Activated CD4-positive, alpha-beta T cell treated with anti-CD3 and anti-CD28 coated beads, Interleukin-2, amount 10 ng/mL, durations not matched to agents 7 days and 5 days (primary cell): Measurements from ENCODE around the gene SGPL1. TPM values are rescaled to one million over a fixed set of nuclear protein-coding genes. Genes with fewer than 3 reads are reported as not detected.

Source experiments
- CTCF ChIA-PET: fragments of 350-600 bp; sonication (Branson Sonifier 250); formaldehyde crosslinking; loops from one replicate; lab custom pipeline; 2021; ENCODE audit warnings: antibody characterized with exemption; lab: Charles Lee
- POLR2A ChIA-PET: fragments of 350-600 bp; sonication (Branson Sonifier 250); formaldehyde crosslinking; loops from one replicate; lab custom pipeline; 2021; ENCODE audit warnings: antibody characterized with exemption; lab: Charles Lee
- DNase-seq: peaks from one replicate; pipeline ENCODE4 v3.0.0-alpha.2; 2020
- H3K27ac Mint-ChIP-seq: one replicate; pipeline ENCODE4 v1.8.0; 2021; ENCODE audit warnings: mild to moderate bottlenecking, moderate library complexity, mixed read lengths
- H3K27me3 Mint-ChIP-seq: one replicate; pipeline ENCODE4 v1.8.0; 2021; ENCODE audit warnings: mixed read lengths
- H3K36me3 Mint-ChIP-seq: one replicate; pipeline ENCODE4 v1.8.0; 2021; ENCODE audit warnings: low read depth, mixed read lengths
- H3K4me1 Mint-ChIP-seq: one replicate; pipeline ENCODE4 v1.8.0; 2021; ENCODE audit warnings: mixed read lengths
- H3K4me3 Mint-ChIP-seq: one replicate; pipeline ENCODE4 v1.8.0; 2021; ENCODE audit warnings: mild to moderate bottlenecking, moderate library complexity, mixed read lengths
- H3K9me3 Mint-ChIP-seq: one replicate; pipeline ENCODE4 v1.8.0; 2021; ENCODE audit warnings: mixed read lengths
- total RNA-seq, 2 experiments: library from RNA; stranded (reverse); gene quantifications; one replicate each; pipeline ENCODE4 v1.2.3, GENCODE V29; 2021

Gene SGPL1
- total RNA-seq, 2 experiments from 2014 or later: 19.7 to 22.3 TPM

DNA sequence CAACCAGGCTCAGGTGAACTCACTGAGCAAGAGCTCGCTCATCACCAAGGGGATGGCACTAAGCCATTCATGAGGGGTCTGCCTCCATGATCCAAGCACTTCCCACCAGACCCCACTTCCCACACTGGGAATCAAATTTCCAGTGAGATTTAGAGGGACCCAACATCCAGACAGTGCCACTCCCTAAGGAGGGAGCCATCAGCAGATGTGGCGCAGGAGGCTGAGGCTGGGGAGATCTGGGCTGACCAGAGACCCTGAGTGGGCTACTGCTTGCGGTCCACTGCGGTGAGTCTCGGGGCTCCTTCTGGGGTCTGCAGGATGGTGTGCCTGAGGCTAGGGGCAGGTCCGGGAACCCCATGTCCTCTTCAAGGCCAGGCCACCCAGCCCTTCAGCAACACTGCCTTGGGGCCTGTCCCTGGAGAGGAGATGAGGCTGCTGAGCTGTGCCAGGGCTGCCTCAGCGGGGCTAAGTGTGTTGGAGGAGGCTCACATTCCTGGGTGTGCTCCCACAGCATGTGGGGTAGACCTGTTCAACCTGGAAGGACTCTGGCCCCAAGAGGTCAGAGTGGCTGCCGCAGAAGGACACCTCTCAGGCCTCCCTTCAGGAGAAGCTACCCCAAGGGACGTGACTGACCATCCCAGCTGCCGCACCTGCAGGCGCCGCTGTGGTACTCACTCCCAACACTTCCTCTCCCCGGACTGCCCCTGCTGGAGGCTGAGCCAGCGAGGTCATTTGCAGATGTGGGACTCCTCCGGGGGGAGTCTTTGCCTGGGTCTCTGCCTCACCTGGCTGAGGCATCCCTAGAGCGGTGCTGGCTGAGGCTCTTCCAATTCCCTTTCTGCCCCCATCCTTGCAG lies 95.0 kb downstream of the SGPL1 start:
- H3K27me3 Mint-ChIP-seq: no peaks in the 10 kb centered on the region
- no peaks in the 10 kb centered on the region for H3K9me3 Mint-ChIP-seq
- CTCF ChIA-PET: interaction anchor here (1.5 to 2.4 kb wide), 2 partner anchors 7 to 11 kb away, joined by 5 to 8 read pairs; no protein-coding TSS in a partner anchor
- POLR2A ChIA-PET: no interaction called here
- H3K36me3 Mint-ChIP-seq: no peaks in the 10 kb centered on the region
- DNase-seq: no peak
- H3K4me1 Mint-ChIP-seq: no peaks in the 10 kb centered on the region
- H3K27ac Mint-ChIP-seq: no peak overlapping the region
- H3K4me3 Mint-ChIP-seq: no peak overlapping the region

GRCh38 chr10:70911386-70911785 lies 95.6 kb downstream of the SGPL1 start:
- Mint-ChIP-seq H3K9me3 (no peaks in the 10 kb centered on the region), H3K4me1 (no peaks in the 10 kb centered on the region), H3K27me3 (no peaks in the 10 kb centered on the region), H3K4me3 (no peak overlapping the region), H3K36me3 (no peaks in the 10 kb centered on the region), H3K27ac (no peak overlapping the region)
- no peak for DNase-seq
- ChIA-PET CTCF (interaction anchor here (2.4 kb wide), 1 partner anchor 8 kb away, joined by 8 read pairs; no protein-coding TSS in a partner anchor), POLR2A (no interaction called here)

- no peak for DNase-seq
- ChIA-PET CTCF (interaction anchor here (2.4 kb wide), 1 partner anchor 9 kb away, joined by 8 read pairs; no protein-coding TSS in a partner anchor), POLR2A (no interaction called here)
- Mint-ChIP-seq H3K4me1 (no peaks in the 10 kb centered on the region), H3K27ac (no peak overlapping the region), H3K27me3 (no peaks in the 10 kb centered on the region), H3K9me3 (no peaks in the 10 kb centered on the region), H3K36me3 (no peaks in the 10 kb centered on the region), H3K4me3 (no peak overlapping the region)
Measured at GRCh38 chr10:70912556-70912955, 96.8 kb downstream of the SGPL1 start.

DNA sequence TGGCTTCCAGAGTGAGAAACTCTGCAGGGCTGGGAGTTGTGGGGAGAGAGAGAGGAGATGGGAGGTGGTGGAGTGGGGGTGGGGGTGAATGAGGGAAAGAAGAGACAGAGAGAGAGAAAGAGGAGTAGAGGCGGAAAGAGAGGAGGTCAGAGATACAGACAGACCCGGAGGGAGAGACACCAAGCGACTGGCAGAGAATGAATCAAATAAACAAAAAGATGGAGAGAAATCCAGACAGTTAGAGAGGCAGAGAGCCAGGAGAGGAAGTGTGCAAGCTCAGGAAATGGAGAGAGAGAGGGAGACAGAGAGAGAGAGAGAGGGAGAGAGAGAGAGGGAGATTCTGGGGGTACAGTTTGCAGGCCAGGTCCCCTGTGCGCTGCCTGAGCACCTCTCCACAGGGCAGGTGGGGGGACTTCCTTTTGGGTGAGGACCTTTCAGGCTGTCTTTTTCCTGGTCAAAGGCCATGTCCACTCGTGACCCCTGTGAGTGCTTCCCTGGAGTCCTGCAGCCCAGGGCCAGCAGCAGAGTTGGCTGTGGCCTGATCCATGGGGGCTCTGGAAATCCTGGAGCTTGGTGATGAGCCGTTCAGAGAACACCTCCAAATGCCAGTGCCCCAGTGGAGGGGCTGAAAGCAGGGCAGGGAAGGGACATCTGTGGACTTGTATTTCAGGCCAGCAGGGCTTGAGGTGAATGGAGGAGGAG lies 97.6 kb downstream of the SGPL1 start:
- no peak overlapping the region for H3K4me3 Mint-ChIP-seq
- no peak overlapping the region for H3K27ac Mint-ChIP-seq
- H3K36me3 Mint-ChIP-seq: no peaks in the 10 kb centered on the region
- CTCF ChIA-PET: interaction anchor here (0.7 to 2.4 kb wide), 3 partner anchors 10 to 388 kb away, joined by 3 to 8 read pairs (median 3); no protein-coding TSS in a partner anchor
- no peaks in the 10 kb centered on the region for H3K27me3 Mint-ChIP-seq
- POLR2A ChIA-PET: no interaction called here
- no peaks in the 10 kb centered on the region for H3K4me1 Mint-ChIP-seq
- DNase-seq: no peak
- no peaks in the 10 kb centered on the region for H3K9me3 Mint-ChIP-seq

GRCh38 chr10:70913893-70914240 lies 98.1 kb downstream of the SGPL1 start:
- POLR2A ChIA-PET: no interaction called here
- Mint-ChIP-seq H3K27me3 (no peaks in the 10 kb centered on the region), H3K36me3 (no peaks in the 10 kb centered on the region), H3K4me1 (no peaks in the 10 kb centered on the region), H3K27ac (no peak overlapping the region), H3K9me3 (no peaks in the 10 kb centered on the region), H3K4me3 (no peak overlapping the region)
- DNase-seq: no peak
- CTCF ChIA-PET: interaction anchor here (0.7 kb wide), 2 partner anchors 36 to 387 kb away, joined by 3 read pairs; no protein-coding TSS in a partner anchor

- ChIA-PET POLR2A (no interaction called here), CTCF (no interaction called here)
- H3K27ac Mint-ChIP-seq: no peak overlapping the region
- no peak for DNase-seq
- no peaks in the 10 kb centered on the region for H3K9me3 Mint-ChIP-seq
- no peaks in the 10 kb centered on the region for H3K27me3 Mint-ChIP-seq
- H3K4me3 Mint-ChIP-seq: no peak overlapping the region
- no peaks in the 10 kb centered on the region for H3K4me1 Mint-ChIP-seq
- no peaks in the 10 kb centered on the region for H3K36me3 Mint-ChIP-seq
Measured at GRCh38 chr10:70914316-70914864, 98.6 kb downstream of the SGPL1 start.

GRCh38 chr10:70915206-70915605 lies 99.5 kb downstream of the SGPL1 start:
- Mint-ChIP-seq H3K27ac (no peak overlapping the region), H3K4me1 (no peaks in the 10 kb centered on the region), H3K9me3 (no peaks in the 10 kb centered on the region), H3K27me3 (peaks cover 2% of the 10 kb centered on the region), H3K36me3 (no peaks in the 10 kb centered on the region), H3K4me3 (no peak overlapping the region)
- ChIA-PET CTCF (no interaction called here), POLR2A (no interaction called here)
- no peak for DNase-seq

GRCh38 chr10:70915806-70916205 lies 100.1 kb downstream of the SGPL1 start:
- ChIA-PET CTCF (interaction anchor here (1.7 kb wide), 1 partner anchor 12 kb away, joined by 3 read pairs; no protein-coding TSS in a partner anchor), POLR2A (no interaction called here)
- Mint-ChIP-seq H3K9me3 (no peaks in the 10 kb centered on the region), H3K4me1 (no peaks in the 10 kb centered on the region), H3K36me3 (no peaks in the 10 kb centered on the region), H3K27ac (no peak overlapping the region), H3K4me3 (no peak overlapping the region), H3K27me3 (peaks cover 2% of the 10 kb centered on the region)
- no peak for DNase-seq

DNA sequence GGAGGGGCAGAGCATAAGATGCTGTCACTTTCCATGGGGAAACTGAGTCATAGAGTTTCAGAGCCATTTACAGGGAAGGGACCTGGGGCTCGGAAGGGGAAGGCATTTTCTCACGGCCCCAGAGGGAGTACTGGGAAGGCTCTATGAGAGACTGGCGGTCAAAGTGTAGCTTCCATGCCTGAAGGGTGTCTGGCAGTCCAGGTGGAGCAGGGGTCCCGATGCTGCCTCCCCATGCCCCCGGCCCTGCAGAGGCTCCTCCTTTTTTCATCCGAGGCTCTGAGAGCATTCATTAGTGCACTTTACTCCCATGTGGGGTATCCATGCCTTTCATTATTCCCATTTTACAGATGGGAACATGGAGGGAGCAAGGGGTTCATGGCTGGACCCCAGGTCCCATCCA lies 100.5 kb downstream of the SGPL1 start:
- no peaks in the 10 kb centered on the region for H3K4me1 Mint-ChIP-seq
- H3K27me3 Mint-ChIP-seq: peaks cover 2% of the 10 kb centered on the region
- no peak overlapping the region for H3K27ac Mint-ChIP-seq
- no peak overlapping the region for H3K4me3 Mint-ChIP-seq
- CTCF ChIA-PET: interaction anchor here (1.7 kb wide), 1 partner anchor 12 kb away, joined by 3 read pairs; no protein-coding TSS in a partner anchor
- no peaks in the 10 kb centered on the region for H3K9me3 Mint-ChIP-seq
- POLR2A ChIA-PET: no interaction called here
- no peaks in the 10 kb centered on the region for H3K36me3 Mint-ChIP-seq
- DNase-seq: no peak

GRCh38 chr10:70917226-70917625 lies 101.5 kb downstream of the SGPL1 start:
- peaks cover 2% of the 10 kb centered on the region for H3K27me3 Mint-ChIP-seq
- no peaks in the 10 kb centered on the region for H3K36me3 Mint-ChIP-seq
- ChIA-PET POLR2A (no interaction called here), CTCF (interaction anchor here (1.7 to 2.2 kb wide), 2 partner anchors 11 to 14 kb away, joined by 3 to 7 read pairs; no protein-coding TSS in a partner anchor)
- H3K9me3 Mint-ChIP-seq: no peaks in the 10 kb centered on the region
- H3K4me1 Mint-ChIP-seq: no peaks in the 10 kb centered on the region
- no peak for DNase-seq
- no peak overlapping the region for H3K4me3 Mint-ChIP-seq
- H3K27ac Mint-ChIP-seq: no peak overlapping the region

DNA sequence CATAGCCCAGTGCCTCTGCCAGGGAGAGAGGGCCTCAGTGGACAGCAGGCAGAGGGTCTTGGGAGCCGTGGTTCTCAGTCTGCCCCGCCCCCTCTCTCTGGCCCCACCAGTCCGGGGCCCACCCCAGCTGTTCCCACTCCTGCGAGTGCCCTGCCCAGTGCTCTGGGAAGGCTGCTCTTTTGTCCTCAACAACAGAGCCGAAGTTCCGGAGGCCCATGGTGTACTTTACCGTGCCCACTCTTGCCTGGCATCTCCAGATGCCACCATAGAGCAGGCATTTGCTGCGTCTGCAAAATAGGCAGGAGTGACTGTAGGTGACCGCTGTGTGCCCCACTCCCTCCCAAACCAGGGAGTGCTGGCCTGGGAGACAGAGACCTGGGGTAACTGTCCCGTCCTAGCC lies 101.9 kb downstream of the SGPL1 start:
- CTCF ChIA-PET: interaction anchor here (1.7 to 2.2 kb wide), 2 partner anchors 11 to 14 kb away, joined by 3 to 7 read pairs; no protein-coding TSS in a partner anchor
- POLR2A ChIA-PET: no interaction called here

GRCh38 chr10:70918851-70919530 lies 103.2 kb downstream of the SGPL1 start:
- CTCF ChIA-PET: interaction anchor here (2.2 kb wide), 1 partner anchor 16 kb away, joined by 7 read pairs; no protein-coding TSS in a partner anchor
- H3K4me3 Mint-ChIP-seq: no peak overlapping the region
- no peak overlapping the region for H3K27ac Mint-ChIP-seq
- H3K36me3 Mint-ChIP-seq: no peaks in the 10 kb centered on the region
- H3K27me3 Mint-ChIP-seq: peaks cover 2% of the 10 kb centered on the region
- DNase-seq: no peak
- no peaks in the 10 kb centered on the region for H3K4me1 Mint-ChIP-seq
- POLR2A ChIA-PET: no interaction called here
- H3K9me3 Mint-ChIP-seq: no peaks in the 10 kb centered on the region

More for the DNA sequence above, 101.9 kb downstream of the SGPL1 start:
- no peaks in the 10 kb centered on the region for H3K36me3 Mint-ChIP-seq
- no peak for DNase-seq
- H3K9me3 Mint-ChIP-seq: no peaks in the 10 kb centered on the region
- H3K4me3 Mint-ChIP-seq: no peak overlapping the region
- H3K27ac Mint-ChIP-seq: no peak overlapping the region
- no peaks in the 10 kb centered on the region for H3K4me1 Mint-ChIP-seq
- H3K27me3 Mint-ChIP-seq: peaks cover 2% of the 10 kb centered on the region
